Mesenchymal stem cell (in vitro differentiated cells and primary cell): ENCODE results near the gene SGCA.

Experiments used
- DNase-seq: peaks from one replicate; pipeline ENCODE4 v3.0.0-alpha.2; 2013
- H2AFZ ChIP-seq: one replicate; pipeline ENCODE4 v1.6.1; 2013; ENCODE audit warnings: low read depth, mild to moderate bottlenecking, control low read depth, inconsistent platforms, low read length, moderate library complexity
- H2AK5ac ChIP-seq: 2 replicates; pipeline ENCODE4 v1.6.1; 2013; ENCODE audit warnings: low read length, moderate library complexity, mild to moderate bottlenecking, inconsistent platforms; ENCODE audit not compliant: severe bottlenecking
- H2BK120ac ChIP-seq: one replicate; pipeline ENCODE4 v1.6.1; 2013; ENCODE audit warnings: low read depth, mild to moderate bottlenecking, inconsistent platforms, low read length, moderate library complexity
- H2BK12ac ChIP-seq, 2 experiments: one replicate each; pipeline ENCODE4 v1.6.1; 2013; ENCODE audit warnings: inconsistent platforms in 2 of 2, low read length in 2 of 2, mild to moderate bottlenecking in 2 of 2, moderate library complexity in 2 of 2, control low read depth in 1 of 2
- H2BK15ac ChIP-seq: one replicate; pipeline ENCODE4 v1.6.1; 2013; ENCODE audit warnings: mild to moderate bottlenecking, low read depth, inconsistent platforms; ENCODE audit not compliant: poor library complexity, severe bottlenecking
- H2BK5ac ChIP-seq: 2 replicates; pipeline ENCODE4 v1.6.1; 2013; ENCODE audit warnings: low read depth, mild to moderate bottlenecking, low read length, control low read depth, inconsistent platforms; ENCODE audit not compliant: poor library complexity, severe bottlenecking
- H3K14ac ChIP-seq, 2 experiments: one replicate each; pipeline ENCODE4 v1.6.1; 2013; ENCODE audit warnings: inconsistent platforms in 2 of 2, low read length in 2 of 2, control low read depth in 1 of 2, mild to moderate bottlenecking in 1 of 2, moderate library complexity in 1 of 2
- H3K18ac ChIP-seq, 2 experiments: one replicate each; pipeline ENCODE4 v1.6.1; 2013; ENCODE audit warnings: inconsistent platforms in 2 of 2, low read length in 2 of 2, control low read depth in 1 of 2, low read depth in 1 of 2, mild to moderate bottlenecking in 1 of 2
- H3K23ac ChIP-seq, 2 experiments: one replicate each; pipeline ENCODE4 v1.6.1; 2013; ENCODE audit warnings: inconsistent platforms in 2 of 2, low read length in 2 of 2, mild to moderate bottlenecking in 2 of 2, moderate library complexity in 2 of 2, control low read depth in 1 of 2
- H3K27ac ChIP-seq: 2 replicates; pipeline ENCODE4 v1.5.1; 2013; ENCODE audit warnings: mild to moderate bottlenecking, moderate library complexity, low read length, control low read depth, inconsistent platforms; ENCODE audit not compliant: poor library complexity, severe bottlenecking
- H3K27me3 ChIP-seq, 2 experiments: 2 replicates each; pipeline versions ENCODE4 v1.6.1 to v1.7.0; 2013; ENCODE audit warnings: low read length in 2 of 2, mild to moderate bottlenecking in 2 of 2, moderate library complexity in 2 of 2, control low read depth in 1 of 2, inconsistent platforms in 1 of 2; ENCODE audit not compliant: control insufficient read depth in 1 of 2, insufficient read depth in 1 of 2
- H3K36me3 ChIP-seq, 2 experiments: 2 replicates each; pipeline versions ENCODE4 v1.6.1 to v1.7.0; 2013; ENCODE audit warnings: low read length in 2 of 2, control low read depth in 1 of 2, inconsistent platforms in 1 of 2, low read depth in 1 of 2, mild to moderate bottlenecking in 1 of 2; ENCODE audit not compliant: insufficient read depth in 2 of 2, control insufficient read depth in 1 of 2
- H3K4ac ChIP-seq, 2 experiments: one replicate each; pipeline ENCODE4 v1.6.1; 2013; ENCODE audit warnings: inconsistent platforms in 2 of 2, low read length in 2 of 2, mild to moderate bottlenecking in 2 of 2, moderate library complexity in 2 of 2, control low read depth in 1 of 2, low read depth in 1 of 2
- H3K4me1 ChIP-seq: 2 replicates; pipeline ENCODE4 v1.6.1; 2013; ENCODE audit warnings: low read depth, low read length, control low read depth; ENCODE audit not compliant: control insufficient read depth, insufficient read depth
- H3K4me2 ChIP-seq: 2 replicates; pipeline ENCODE4 v1.6.1; 2013; ENCODE audit warnings: low read length, mild to moderate bottlenecking, inconsistent platforms; ENCODE audit not compliant: poor library complexity, severe bottlenecking
- H3K4me3 ChIP-seq, 2 experiments: 2 replicates each; pipeline versions ENCODE4 v1.5.1 to v1.7.0; 2013; ENCODE audit warnings: low read length in 2 of 2, mild to moderate bottlenecking in 2 of 2, control low read depth in 1 of 2, low read depth in 1 of 2; ENCODE audit not compliant: insufficient read depth in 1 of 2
- H3K79me1 ChIP-seq: replicated peaks from 2 replicates; pipeline ENCODE4 v1.6.1; 2013; ENCODE audit warnings: mild to moderate bottlenecking, control low read depth, low read length, inconsistent platforms; ENCODE audit not compliant: poor library complexity, severe bottlenecking
- H3K9ac ChIP-seq: 2 replicates; pipeline ENCODE4 v1.7.0; 2013; ENCODE audit warnings: mild to moderate bottlenecking, low read length, moderate library complexity
- H3K9me3 ChIP-seq: 2 replicates; pipeline ENCODE4 v1.7.0; 2013; ENCODE audit warnings: mild to moderate bottlenecking, low read length; ENCODE audit not compliant: control insufficient read depth
- H4K8ac ChIP-seq: one replicate; pipeline ENCODE4 v1.6.1; 2013; ENCODE audit warnings: inconsistent platforms, mild to moderate bottlenecking, low read length, moderate library complexity
- H4K91ac ChIP-seq: one replicate; pipeline ENCODE4 v1.6.1; 2013; ENCODE audit warnings: mild to moderate bottlenecking, low read length, inconsistent platforms
- WGBS: methylation state at CpG from one replicate; pipeline ENCODE4 v1.1.7; 2013; ENCODE audit warnings: mixed read lengths; 5-methylcytosine and 5-hydroxymethylcytosine counted together

SGCA gene

GRCh38 chr17:50210240-50211225 is 44.7 kb downstream of the SGCA start:
- H3K36me3 ChIP-seq, result no peaks in the 10 kb centered on the region
- H2BK12ac ChIP-seq, result peak overlapping the region; percentile 96 to 100
- no peak overlapping the region for H2AFZ ChIP-seq
- under 1% methylated on average over 13 of the region's 26 CpGs for WGBS
- no peaks in the 10 kb centered on the region for H3K27me3 ChIP-seq
- peak overlapping the region; percentile 99 to 100 for H3K18ac ChIP-seq
- peak overlapping the region; percentile 98 to 100 for H3K4ac ChIP-seq
- peak; percentile 100 for DNase-seq
- H3K14ac ChIP-seq, result peak overlapping the region; percentile 9 to 95
- H3K79me1 ChIP-seq, result peaks cover 2% of the 10 kb centered on the region
- peak overlapping the region; percentile 96 for H2BK5ac ChIP-seq
- no peaks in the 10 kb centered on the region for H3K9me3 ChIP-seq
- peak overlapping the region in 1 of 2 experiments; percentile 20 for H3K23ac ChIP-seq
- peak overlapping the region in 1 of 2 experiments; percentile 55 for H3K4me3 ChIP-seq
- H4K91ac ChIP-seq, result peak overlapping the region; percentile 100
- peak overlapping the region; percentile 26 for H3K4me2 ChIP-seq
- H2AK5ac ChIP-seq, result peak overlapping the region; percentile 99
- peak overlapping the region; percentile 95 for H2BK15ac ChIP-seq
- peak overlapping the region; percentile 99 for H3K27ac ChIP-seq
- H3K4me1 ChIP-seq, result peaks cover 57% of the 10 kb centered on the region
- peak overlapping the region; percentile 96 for H3K9ac ChIP-seq
- H2BK120ac ChIP-seq, result peak overlapping the region; percentile 99
- peak overlapping the region; percentile 98 for H4K8ac ChIP-seq

- peak; percentile 49 for DNase-seq
- no peaks in the 10 kb centered on the region for H3K27me3 ChIP-seq
- WGBS, result 70% methylated on average over 9 of the region's 9 CpGs
- H3K4ac ChIP-seq, result peak overlapping the region; percentile 78 to 95
- H3K79me1 ChIP-seq, result peaks cover 2% of the 10 kb centered on the region
- H3K14ac ChIP-seq, result peak overlapping the region; percentile 25 to 98
- H2BK5ac ChIP-seq, result peak overlapping the region; percentile 83
- no peak overlapping the region for H3K4me2 ChIP-seq
- H3K23ac ChIP-seq, result peak overlapping the region in 1 of 2 experiments; percentile 99
- peak overlapping the region; percentile 92 to 99 for H3K18ac ChIP-seq
- H2AFZ ChIP-seq, result no peak overlapping the region
- H3K4me3 ChIP-seq, result peak overlapping the region in 1 of 2 experiments; percentile 55
- H3K9me3 ChIP-seq, result no peaks in the 10 kb centered on the region
- peak overlapping the region; percentile 84 for H2AK5ac ChIP-seq
- H4K8ac ChIP-seq, result peak overlapping the region; percentile 92
- H3K27ac ChIP-seq, result peak overlapping the region; percentile 99
- peaks cover 50% of the 10 kb centered on the region for H3K4me1 ChIP-seq
- H2BK15ac ChIP-seq, result peak overlapping the region; percentile 95
- H2BK12ac ChIP-seq, result peak overlapping the region; percentile 99 to 100
- peak overlapping the region; percentile 96 for H3K9ac ChIP-seq
- peak overlapping the region; percentile 97 for H4K91ac ChIP-seq
- H2BK120ac ChIP-seq, result peak overlapping the region; percentile 99
- H3K36me3 ChIP-seq, result no peaks in the 10 kb centered on the region
Observed at GRCh38 chr17:50211249-50212120, 45.7 kb downstream of the SGCA start.

- H3K14ac ChIP-seq, result peak overlapping the region in 1 of 2 experiments; percentile 6
- peak; percentile 98 for DNase-seq
- H3K36me3 ChIP-seq, result no peaks in the 10 kb centered on the region
- peak overlapping the region; percentile 54 for H3K9ac ChIP-seq
- peak overlapping the region; percentile 84 for H2AK5ac ChIP-seq
- H3K4me2 ChIP-seq, result no peak overlapping the region
- peak overlapping the region; percentile 97 for H4K91ac ChIP-seq
- H3K27ac ChIP-seq, result peak overlapping the region; percentile 62
- no peaks in the 10 kb centered on the region for H3K27me3 ChIP-seq
- H3K18ac ChIP-seq, result peak overlapping the region; percentile 79 to 88
- H3K4me3 ChIP-seq, result peak overlapping the region in 1 of 2 experiments; percentile 20
- H3K9me3 ChIP-seq, result no peaks in the 10 kb centered on the region
- WGBS, result 65% methylated on average over 15 of the region's 15 CpGs
- peaks cover 2% of the 10 kb centered on the region for H3K79me1 ChIP-seq
- H2AFZ ChIP-seq, result no peak overlapping the region
- peak overlapping the region; percentile 76 to 78 for H3K4ac ChIP-seq
- peak overlapping the region; percentile 99 for H2BK120ac ChIP-seq
- H2BK12ac ChIP-seq, result peak overlapping the region; percentile 80 to 99
- H2BK5ac ChIP-seq, result no peak overlapping the region
- no peak overlapping the region for H2BK15ac ChIP-seq
- H4K8ac ChIP-seq, result peak overlapping the region; percentile 85
- no peak overlapping the region for H3K23ac ChIP-seq
- H3K4me1 ChIP-seq, result peaks cover 47% of the 10 kb centered on the region
Observed at GRCh38 chr17:50212121-50212843, 46.5 kb downstream of the SGCA start.
